GM21825 (cell line): ENCODE measurements around the gene CDH12.
"Not testable (repeated sequence)": the region's sequence is repeated elsewhere in the genome, so short reads cannot be mapped to it uniquely, and the experiment has no call there.

Experiments used
- ATAC-seq: cut with Tn5 transposase; IDR thresholded peaks from one replicate; pipeline ENCODE4 v1.9.1; 2021; ENCODE audit warnings: mild to moderate bottlenecking, moderate library complexity; ENCODE audit not compliant: unreplicated experiment

The CDH12 gene

GRCh38 chr5:22473886-22474285, 379.3 kb downstream of the CDH12 start:
- no peak for ATAC-seq

DNA sequence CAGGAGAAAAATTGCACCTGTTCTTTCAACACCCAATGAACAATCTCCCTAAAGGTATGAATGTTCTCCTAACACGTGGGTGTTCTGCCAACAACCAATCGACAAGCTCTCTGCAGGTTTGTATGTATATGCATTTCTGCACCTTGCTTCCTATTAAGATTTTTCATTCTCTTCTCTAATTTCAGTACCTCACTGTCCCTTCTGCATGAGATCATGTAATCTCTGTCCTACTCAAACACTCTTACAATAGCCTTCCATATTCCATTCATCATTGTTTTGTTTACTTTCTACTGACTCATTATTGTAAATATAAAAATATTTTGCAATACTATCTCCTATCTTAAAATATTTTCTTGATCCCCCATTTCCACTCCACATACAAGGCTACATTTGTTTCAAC, 382.0 kb downstream of the CDH12 start:
- no peak for ATAC-seq

DNA sequence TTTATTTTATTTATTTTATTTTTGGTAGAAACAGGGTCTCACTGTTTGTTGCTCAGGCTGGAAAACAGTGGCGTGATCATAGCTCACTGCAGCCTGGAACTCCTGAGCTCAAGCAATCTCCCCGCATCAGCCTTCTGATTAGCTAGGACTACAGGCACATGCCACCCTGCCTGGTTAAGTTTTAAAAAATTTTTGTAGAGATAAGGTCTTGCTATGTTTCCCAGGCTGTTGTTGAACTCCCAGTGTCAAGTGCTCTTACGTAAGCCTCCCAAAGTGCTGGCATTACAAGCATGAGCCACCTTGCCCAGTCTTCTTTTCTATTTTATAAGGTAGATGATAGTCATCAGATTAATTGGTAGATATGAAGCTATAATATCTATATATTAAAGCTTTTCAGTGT, 382.7 kb downstream of the CDH12 start:
- no peak for ATAC-seq

GRCh38 chr5:22465616-22466015, 387.5 kb downstream of the CDH12 start:
- ATAC-seq: no peak

- ATAC-seq: no peak
Measured at GRCh38 chr5:22465177-22465576, 388.0 kb downstream of the CDH12 start.

- no peak for ATAC-seq
Measured at GRCh38 chr5:22460189-22460588, 393.0 kb downstream of the CDH12 start.

DNA sequence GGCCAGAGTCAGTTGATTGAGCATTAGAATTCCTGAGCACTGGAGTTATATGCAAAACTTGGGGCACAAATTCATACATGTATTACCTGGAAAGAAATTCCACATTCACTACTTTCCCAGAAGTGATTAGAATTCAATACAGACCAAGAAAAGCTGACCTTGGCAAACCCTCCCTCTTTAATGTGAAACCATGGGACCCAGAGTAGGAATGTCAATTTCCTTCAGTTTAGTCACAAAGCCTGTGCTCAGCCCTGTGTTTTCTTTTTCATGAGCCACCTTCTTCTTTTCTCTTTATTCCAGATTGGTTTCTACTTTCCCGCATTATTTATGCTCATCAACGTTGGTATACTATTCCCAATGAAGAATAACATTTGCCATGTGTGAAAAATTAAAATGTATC, 420.2 kb downstream of the CDH12 start:
- ATAC-seq: no peak

DNA sequence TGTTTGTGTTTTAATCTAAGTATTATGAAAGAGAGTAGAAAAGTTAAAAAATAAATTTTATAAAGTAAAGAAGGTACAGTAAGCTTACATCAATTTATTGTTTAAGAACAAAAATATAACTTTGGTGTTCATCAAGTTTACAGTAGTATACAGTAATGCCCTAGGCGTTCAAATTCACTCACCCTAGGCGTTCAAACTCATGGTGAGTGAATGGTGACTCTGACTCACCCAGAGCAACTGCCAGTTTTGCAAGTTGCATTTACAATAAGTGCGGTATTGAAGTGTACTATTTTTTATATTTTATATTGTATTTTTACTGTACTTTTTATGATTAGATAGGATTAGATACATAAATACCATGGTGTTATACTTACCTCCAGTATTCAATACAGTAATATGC, 421.3 kb downstream of the CDH12 start:
- no peak for ATAC-seq

- ATAC-seq: no peak
Measured at GRCh38 chr5:22431406-22431805, 421.7 kb downstream of the CDH12 start.

GRCh38 chr5:22411554-22412349, 441.4 kb downstream of the CDH12 start:
- no peak for ATAC-seq

DNA sequence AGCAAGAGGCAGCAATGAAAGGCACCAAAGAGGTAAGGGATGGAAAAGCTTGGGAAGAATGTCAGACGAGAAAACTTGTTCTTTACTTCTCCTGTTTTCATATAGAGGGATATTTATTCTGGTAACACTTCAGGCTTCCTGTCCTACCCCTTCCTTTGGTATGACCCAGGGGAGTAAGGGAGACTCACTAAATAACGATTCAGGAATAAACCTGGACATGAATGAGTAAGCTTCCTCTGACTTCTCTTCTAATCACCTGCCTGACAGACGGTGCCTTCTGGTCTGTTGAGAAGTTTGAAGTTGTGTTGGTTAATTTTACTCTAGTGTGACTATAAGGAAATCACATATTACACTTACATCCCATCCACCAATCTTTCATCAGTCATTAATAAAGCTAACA, 461.2 kb downstream of the CDH12 start:
- no peak for ATAC-seq

- no peak for ATAC-seq
Measured at GRCh38 chr5:22390888-22391287, 462.3 kb downstream of the CDH12 start.

DNA sequence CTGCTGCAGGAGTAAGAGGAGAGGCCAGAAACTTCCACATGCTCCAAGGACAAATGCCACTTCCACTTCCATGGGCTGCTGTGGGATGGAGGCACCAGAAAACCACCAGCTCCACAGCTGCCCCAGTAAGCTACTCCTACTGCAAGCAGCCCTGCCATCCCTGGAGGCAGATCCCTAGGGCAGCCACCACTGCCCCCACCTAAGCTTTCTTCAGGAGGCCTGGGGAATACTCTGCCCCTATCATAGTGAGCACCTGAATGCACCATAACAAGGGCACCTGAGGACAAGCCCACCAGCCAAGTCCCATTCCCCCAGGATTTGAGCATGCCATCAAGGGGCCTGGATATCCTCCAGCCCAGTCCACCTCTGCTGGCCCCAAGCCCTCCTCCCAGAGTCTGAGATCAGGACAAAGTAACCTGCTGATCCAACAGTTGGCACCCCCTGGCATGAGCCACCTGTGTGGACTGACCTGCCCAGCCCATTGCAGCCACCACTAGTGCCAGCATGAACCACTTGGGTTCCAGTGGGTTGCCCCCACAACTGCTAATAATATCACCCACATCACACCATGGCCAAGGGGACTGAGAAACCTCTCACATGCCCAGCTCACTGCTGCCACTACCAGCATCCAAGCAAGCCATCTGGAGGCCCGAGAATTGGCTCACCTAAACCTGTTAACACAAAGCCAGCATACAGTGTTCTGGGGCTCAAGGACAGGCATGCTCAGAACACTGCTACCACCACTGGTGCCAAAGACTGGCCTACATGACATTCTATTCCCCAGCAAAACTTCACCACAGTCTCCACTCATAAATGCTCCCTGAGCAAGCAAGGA, 480.1 kb downstream of the CDH12 start:
- ATAC-seq: no peak

DNA sequence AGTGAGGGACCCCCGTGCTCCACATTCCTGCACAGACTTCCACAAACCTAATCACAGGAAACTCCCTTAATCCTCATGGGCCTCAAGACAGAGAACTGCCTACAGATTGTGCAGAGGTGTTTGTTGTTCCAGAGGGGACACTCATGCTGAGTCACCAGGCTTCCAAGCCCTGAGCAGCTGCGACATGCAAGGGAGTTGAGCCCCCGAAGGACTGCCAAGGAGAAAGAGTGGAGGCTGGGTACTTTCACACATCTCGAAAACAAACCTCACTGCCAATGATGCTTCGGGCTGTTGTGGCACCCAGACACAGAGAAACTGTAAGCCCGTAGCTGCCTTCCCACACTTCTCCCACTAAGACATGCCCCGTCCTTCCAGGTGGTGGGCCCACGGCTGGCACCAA, 480.8 kb downstream of the CDH12 start:
- no peak for ATAC-seq

DNA sequence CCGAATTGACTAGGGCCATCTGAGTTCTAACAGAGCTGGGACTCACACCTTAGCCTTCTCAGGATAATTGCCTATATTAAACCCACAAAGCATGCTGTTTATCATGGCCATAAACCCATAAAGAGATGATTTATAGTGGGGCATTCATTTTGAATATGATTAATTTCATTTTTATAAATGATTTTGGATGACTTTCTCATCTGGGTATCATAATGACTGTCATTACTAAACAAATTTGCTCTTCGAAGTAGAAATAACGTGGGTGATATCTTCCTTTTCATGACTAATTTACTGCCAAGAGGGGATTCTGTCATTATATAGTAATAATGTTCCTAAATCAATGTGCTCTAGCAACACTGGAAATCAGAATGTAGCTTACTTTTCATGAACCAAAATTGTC, 498.2 kb downstream of the CDH12 start:
- ATAC-seq: no peak

DNA sequence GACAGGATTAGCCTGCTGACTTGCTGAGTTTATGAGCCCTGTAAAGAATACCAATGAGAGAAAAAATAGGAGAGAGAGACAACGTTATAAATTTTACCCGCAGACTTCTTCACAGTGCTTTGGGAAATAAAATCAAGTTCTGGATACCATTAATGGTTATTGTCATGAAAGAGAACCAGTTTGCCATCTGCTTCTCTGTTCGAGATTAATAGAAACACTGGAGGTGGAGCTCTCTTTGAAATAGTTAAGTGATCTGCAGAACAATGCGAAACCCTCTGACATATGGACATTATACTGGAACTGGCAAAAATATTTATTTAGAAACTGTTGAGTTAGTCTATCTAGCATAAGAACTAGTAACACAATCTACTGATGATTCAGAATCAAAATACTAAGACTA, 500.7 kb downstream of the CDH12 start:
- ATAC-seq: no peak

DNA sequence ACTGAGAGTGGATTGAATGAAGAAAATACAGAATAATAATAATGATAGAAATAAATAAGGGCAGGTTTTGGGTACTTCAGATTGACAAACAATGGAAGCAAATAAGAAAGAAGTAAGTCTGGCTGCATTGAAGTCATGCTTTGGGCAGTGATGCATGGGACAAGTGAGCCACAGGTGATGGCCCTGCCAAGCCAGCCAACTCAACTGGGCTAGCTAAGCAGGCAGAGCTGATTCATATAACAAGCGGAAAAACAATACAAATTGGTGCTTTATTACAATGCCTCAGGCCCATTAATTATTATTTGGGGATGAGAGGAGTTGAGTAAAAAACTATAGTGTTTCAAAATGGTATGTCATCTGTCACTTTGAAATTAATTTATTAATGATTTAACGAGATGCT, 502.0 kb downstream of the CDH12 start:
- ATAC-seq: no peak

GRCh38 chr5:22348027-22348426, 505.1 kb downstream of the CDH12 start:
- ATAC-seq: no peak

DNA sequence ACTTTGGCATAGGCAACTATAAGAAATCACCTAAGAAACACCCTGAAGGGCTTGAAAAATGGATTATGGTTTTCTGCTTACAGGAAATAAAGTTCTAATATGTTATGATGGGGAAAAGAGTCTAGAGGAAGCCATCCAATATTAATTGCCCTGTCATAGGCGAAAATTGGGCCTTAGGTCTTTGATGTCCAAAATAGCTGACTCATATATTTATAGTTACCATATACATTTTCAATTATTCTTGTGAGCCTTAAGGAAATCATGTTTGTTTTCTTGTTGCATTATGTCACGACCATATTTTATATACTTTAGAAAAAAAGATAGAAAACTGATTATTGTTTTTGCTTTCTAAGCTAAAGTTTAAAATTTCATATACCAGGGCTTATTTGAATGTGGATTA, 509.1 kb downstream of the CDH12 start:
- no peak for ATAC-seq

- ATAC-seq: no peak
Measured at GRCh38 chr5:22341406-22341805, 511.7 kb downstream of the CDH12 start.

GRCh38 chr5:22332949-22333348, 520.2 kb downstream of the CDH12 start:
- not testable (repeated sequence) for ATAC-seq

- ATAC-seq: no peak
Measured at GRCh38 chr5:22329683-22330082, 523.5 kb downstream of the CDH12 start.
